Tibial artery (tissue), 4 donors: ENCODE results near the gene CCSAP.

Experiments
- DNase-seq, 2 donors: peaks; one replicate each; pipeline ENCODE4 v3.0.0-alpha.2; 2019
- H3K27ac ChIP-seq, 2 donors: fragments of 200-600 bp; sonication (generic) in 1 of 2; 1 replicate in 1 of 2; 2 replicates in 1 of 2; pipeline ENCODE4 v1.5.1; 2018 to 2019; ENCODE audit warnings: mild to moderate bottlenecking in 1 of 2
- H3K27me3 ChIP-seq, 2 donors: fragments of 200-600 bp; sonication (generic) in 1 of 2; one replicate each; pipeline versions ENCODE4 v1.5.1 to v1.6.0; 2016 to 2019
- H3K36me3 ChIP-seq, 3 donors: fragments of 200-600 bp; sonication (generic) in 2 of 3; one replicate each; pipeline ENCODE4 v1.5.1; 2016 to 2019; ENCODE audit warnings: mild to moderate bottlenecking in 2 of 3
- H3K4me1 ChIP-seq, 4 donors: fragments of 200-600 bp; sonication (generic) in 2 of 4; 1 replicate in 3 of 4; 2 replicates in 1 of 4; pipeline ENCODE4 v1.5.1; 2016 to 2019
- H3K4me3 ChIP-seq, 2 donors: fragments of 200-600 bp; sonication (generic) in 1 of 2; 1 replicate in 1 of 2; 2 replicates in 1 of 2; pipeline ENCODE4 v1.5.1; 2018 to 2019; ENCODE audit warnings: mild to moderate bottlenecking in 2 of 2
- H3K9me3 ChIP-seq, 3 donors: fragments of 200-600 bp; sonication (generic) in 1 of 3; one replicate each; pipeline ENCODE4 v1.5.1; 2016 to 2019
- CTCF ChIP-seq, 2 experiments: fragments of 200-600 bp in 1 of 2; fragments of 450-650 bp in 1 of 2; IDR thresholded peaks; one replicate each; pipeline ENCODE4 v1.5.1; 2017 to 2019; ENCODE audit warnings: antibody characterized with exemption in 2 of 2, mild to moderate bottlenecking in 1 of 2, moderate library complexity in 1 of 2
- intact Hi-C: fragments of 100-400 bp; cut with DNase I; formaldehyde crosslinking; loops from one replicate; pipeline ENCODE4 v1.15.0; 2023; ENCODE audit warnings: low total_unique reads

The CCSAP gene

GRCh38 chr1:229341774-229342655 is 832 bp downstream of the CCSAP start:
- peak overlapping the region; percentile 68 to 99 for H3K4me3 ChIP-seq
- H3K27ac ChIP-seq: peak overlapping the region; percentile 88 to 99
- intact Hi-C loops: loop anchor here (5.0 to 10.0 kb wide), 2 partner anchors 70 to 93 kb away; partner anchors contain the start of genes ACTA1 and RAB4A
- H3K36me3 ChIP-seq: no peaks in the 10 kb centered on the region
- H3K27me3 ChIP-seq: peaks cover 0 to 6% of the 10 kb centered on the region in 2 donors
- H3K9me3 ChIP-seq: no peaks in the 10 kb centered on the region
- peak; percentile 82 to 91 for DNase-seq
- TF ChIP-seq CTCF (IDR thresholded peaks at IDR 0.05): no peak
- peaks cover 0 to 25% (median 14%) of the 10 kb centered on the region in 4 donors for H3K4me1 ChIP-seq

GRCh38 chr1:229340496-229340895 is 2.4 kb downstream of the CCSAP start:
- TF ChIP-seq CTCF (IDR thresholded peaks at IDR 0.05): no peak
- Histone ChIP-seq H3K9me3 (no peaks in the 10 kb centered on the region), H3K27ac (no peak overlapping the region), H3K4me1 (peaks cover 0 to 25% (median 14%) of the 10 kb centered on the region in 4 donors), H3K36me3 (no peaks in the 10 kb centered on the region), H3K4me3 (no peak overlapping the region), H3K27me3 (no peaks in the 10 kb centered on the region)
- intact Hi-C loops: loop anchor here (5.0 to 10.0 kb wide), 2 partner anchors 68 to 94 kb away; partner anchors contain the start of genes ACTA1 and RAB4A
- no peak for DNase-seq

DNA sequence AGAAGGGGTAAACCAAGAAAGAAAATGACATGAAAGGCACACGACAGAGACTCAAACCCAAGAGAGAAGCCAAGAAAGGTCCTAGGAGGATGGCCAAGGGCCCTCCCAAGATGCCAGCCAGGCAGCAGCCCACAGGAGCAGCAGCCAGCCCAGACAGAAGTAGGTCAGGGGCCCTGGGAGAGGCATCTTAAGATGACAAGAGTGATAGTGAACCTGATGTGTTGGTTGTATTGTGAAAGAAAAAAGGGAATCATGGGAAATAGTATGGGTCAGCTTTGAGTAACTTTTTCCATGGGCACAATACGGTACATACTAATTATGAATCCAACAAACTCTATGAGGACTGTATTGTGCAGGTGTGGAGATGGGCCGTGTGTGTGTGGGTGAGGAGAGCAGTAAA is 3.3 kb downstream of the CCSAP start:
- intact Hi-C loops: no loop called here
- DNase-seq: no peak
- TF ChIP-seq CTCF (IDR thresholded peaks at IDR 0.05): no peak
- H3K27ac ChIP-seq: no peak overlapping the region
- H3K4me1 ChIP-seq: peaks cover 0 to 25% (median 14%) of the 10 kb centered on the region in 4 donors
- H3K27me3 ChIP-seq: no peaks in the 10 kb centered on the region
- H3K4me3 ChIP-seq: no peak overlapping the region
- peaks cover 0 to 3% (median 0%) of the 10 kb centered on the region in 3 donors for H3K9me3 ChIP-seq
- H3K36me3 ChIP-seq: peaks cover 0 to 1% (median 0%) of the 10 kb centered on the region in 3 donors

DNA sequence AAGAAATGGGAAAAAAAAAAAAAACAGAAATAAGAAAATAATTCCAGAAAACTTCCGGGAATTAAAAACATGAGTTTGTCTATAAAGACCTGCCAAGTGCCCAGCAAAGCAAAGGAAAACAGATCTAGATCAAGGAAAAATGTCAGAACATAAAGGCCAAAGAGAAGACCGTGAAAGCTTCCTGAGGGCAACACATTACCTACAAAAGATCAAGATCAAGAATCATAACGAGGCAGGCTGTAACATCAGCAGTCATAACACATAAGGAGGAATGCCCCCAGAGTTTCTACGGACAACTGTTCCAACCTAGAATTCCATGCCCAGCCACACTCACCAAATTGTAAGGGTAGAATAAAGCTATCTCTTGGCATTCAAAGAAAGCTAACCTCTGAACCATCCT is 3.8 kb downstream of the CCSAP start:
- no peaks in the 10 kb centered on the region for H3K27me3 ChIP-seq
- intact Hi-C loops: no loop called here
- DNase-seq: no peak
- H3K9me3 ChIP-seq: peaks cover 0 to 7% (median under 1%) of the 10 kb centered on the region in 3 donors
- H3K36me3 ChIP-seq: peaks cover 0 to 6% (median 0%) of the 10 kb centered on the region in 3 donors
- no peak overlapping the region for H3K4me3 ChIP-seq
- no peak overlapping the region for H3K27ac ChIP-seq
- no peak for TF ChIP-seq CTCF (IDR thresholded peaks at IDR 0.05)
- H3K4me1 ChIP-seq: peaks cover 0 to 23% (median 13%) of the 10 kb centered on the region in 4 donors

DNA sequence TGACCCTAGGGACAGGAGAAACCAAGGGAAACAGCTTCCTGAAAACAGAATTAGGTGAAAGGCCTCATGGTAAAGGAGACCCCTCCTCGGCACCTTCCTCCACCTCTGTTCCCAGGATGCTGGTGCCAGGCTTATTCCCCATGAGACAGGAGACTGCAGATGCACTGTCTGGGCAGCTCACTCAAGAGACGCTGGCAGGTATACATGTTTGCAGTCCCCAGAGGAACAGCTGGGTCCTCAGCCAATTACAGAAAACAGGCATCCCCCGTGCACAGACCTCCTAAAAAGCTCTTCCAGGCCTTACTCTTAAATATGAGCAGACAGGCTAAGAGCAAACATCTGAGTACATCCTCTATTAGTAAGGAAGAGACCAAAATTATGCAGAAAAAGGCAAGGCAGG is 6.5 kb downstream of the CCSAP start:
- intact Hi-C loops: no loop called here
- Histone ChIP-seq H3K36me3 (peaks cover 0 to 8% (median 0%) of the 10 kb centered on the region in 3 donors), H3K27ac (no peak overlapping the region), H3K27me3 (no peaks in the 10 kb centered on the region), H3K9me3 (peaks cover 0 to 12% (median 3%) of the 10 kb centered on the region in 3 donors), H3K4me1 (peaks cover 0 to 9% (median 5%) of the 10 kb centered on the region in 4 donors), H3K4me3 (no peak overlapping the region)
- no peak for DNase-seq
- no peak for TF ChIP-seq CTCF (IDR thresholded peaks at IDR 0.05)
